Brain microvascular endothelial cell (primary cell): ENCODE measurements around the gene UBLCP1.
A peak's percentile ranks its signal among the peaks of the same experiment; 100 is the strongest.
"Not testable (repeated sequence)": the region's sequence is repeated elsewhere in the genome, so short reads cannot be mapped to it uniquely, and the experiment has no call there.

ENCODE experiments used
- DNase-seq: peaks from one replicate; pipeline ENCODE4 v3.0.0-alpha.2; 2020
- H3K27ac ChIP-seq: fragments of 250-450 bp; sonication (Bioruptor Pico); 2 replicates; pipeline ENCODE4 v1.5.1; 2020; ENCODE audit warnings: mild to moderate bottlenecking, moderate library complexity
- H3K27me3 ChIP-seq: fragments of 250-450 bp; sonication (Bioruptor Pico); replicated peaks from 2 replicates; pipeline ENCODE4 v1.5.1; 2020; ENCODE audit warnings: mild to moderate bottlenecking
- H3K36me3 ChIP-seq: fragments of 250-450 bp; sonication (Bioruptor Pico); replicated peaks from 2 replicates; pipeline ENCODE4 v1.5.1; 2020; ENCODE audit warnings: mild to moderate bottlenecking
- H3K4me3 ChIP-seq: 2 replicates; pipeline ENCODE4 v1.5.1; 2011; ENCODE audit warnings: low read depth, mild to moderate bottlenecking, control low read depth, low read length, moderate library complexity
- in situ Hi-C: cut with HindIII; loops from 2 replicates; pipeline ENCODE4 v1.10.0; 2017; ENCODE audit warnings: low sequenced_read_pairs, low pct_ligation_motif_present
- TF ChIP-seq, protein P1 (sequence below): IDR thresholded peaks from 2 replicates; pipeline ENCODE4 v1.5.1; 2011; ENCODE audit warnings: low read depth, mild to moderate bottlenecking, moderate library complexity, low read length, control low read depth, inconsistent platforms; ENCODE audit errors: missing control alignments

Gene UBLCP1

DNA sequence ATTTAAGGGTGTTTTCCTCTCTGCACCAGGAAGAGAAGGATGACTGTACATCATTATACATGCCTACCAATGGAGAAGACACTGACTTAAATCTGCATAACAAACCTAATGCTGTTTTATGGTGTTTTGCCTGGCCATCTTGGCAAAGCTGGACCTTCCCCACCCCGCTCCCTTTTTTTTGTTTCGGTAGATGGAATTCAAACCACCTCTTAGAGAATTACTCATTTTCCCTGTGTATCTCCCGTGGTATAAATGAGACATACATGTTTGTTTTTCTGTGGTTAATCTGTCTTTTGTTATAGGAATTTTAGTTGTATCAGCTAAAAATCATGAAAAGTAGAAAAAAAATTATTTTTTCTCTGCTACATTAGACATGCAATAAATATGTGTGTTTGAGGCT is 38.4 kb downstream of the UBLCP1 start:
- no peaks in the 10 kb centered on the region for H3K36me3 ChIP-seq
- H3K27me3 ChIP-seq, result no peaks in the 10 kb centered on the region
- in situ Hi-C loops, result no loop called here
- no peak for DNase-seq
- no peak overlapping the region for H3K27ac ChIP-seq
- no peak overlapping the region for H3K4me3 ChIP-seq
- TF ChIP-seq, protein P1, sequence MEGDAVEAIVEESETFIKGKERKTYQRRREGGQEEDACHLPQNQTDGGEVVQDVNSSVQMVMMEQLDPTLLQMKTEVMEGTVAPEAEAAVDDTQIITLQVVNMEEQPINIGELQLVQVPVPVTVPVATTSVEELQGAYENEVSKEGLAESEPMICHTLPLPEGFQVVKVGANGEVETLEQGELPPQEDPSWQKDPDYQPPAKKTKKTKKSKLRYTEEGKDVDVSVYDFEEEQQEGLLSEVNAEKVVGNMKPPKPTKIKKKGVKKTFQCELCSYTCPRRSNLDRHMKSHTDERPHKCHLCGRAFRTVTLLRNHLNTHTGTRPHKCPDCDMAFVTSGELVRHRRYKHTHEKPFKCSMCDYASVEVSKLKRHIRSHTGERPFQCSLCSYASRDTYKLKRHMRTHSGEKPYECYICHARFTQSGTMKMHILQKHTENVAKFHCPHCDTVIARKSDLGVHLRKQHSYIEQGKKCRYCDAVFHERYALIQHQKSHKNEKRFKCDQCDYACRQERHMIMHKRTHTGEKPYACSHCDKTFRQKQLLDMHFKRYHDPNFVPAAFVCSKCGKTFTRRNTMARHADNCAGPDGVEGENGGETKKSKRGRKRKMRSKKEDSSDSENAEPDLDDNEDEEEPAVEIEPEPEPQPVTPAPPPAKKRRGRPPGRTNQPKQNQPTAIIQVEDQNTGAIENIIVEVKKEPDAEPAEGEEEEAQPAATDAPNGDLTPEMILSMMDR, result no peak

DNA sequence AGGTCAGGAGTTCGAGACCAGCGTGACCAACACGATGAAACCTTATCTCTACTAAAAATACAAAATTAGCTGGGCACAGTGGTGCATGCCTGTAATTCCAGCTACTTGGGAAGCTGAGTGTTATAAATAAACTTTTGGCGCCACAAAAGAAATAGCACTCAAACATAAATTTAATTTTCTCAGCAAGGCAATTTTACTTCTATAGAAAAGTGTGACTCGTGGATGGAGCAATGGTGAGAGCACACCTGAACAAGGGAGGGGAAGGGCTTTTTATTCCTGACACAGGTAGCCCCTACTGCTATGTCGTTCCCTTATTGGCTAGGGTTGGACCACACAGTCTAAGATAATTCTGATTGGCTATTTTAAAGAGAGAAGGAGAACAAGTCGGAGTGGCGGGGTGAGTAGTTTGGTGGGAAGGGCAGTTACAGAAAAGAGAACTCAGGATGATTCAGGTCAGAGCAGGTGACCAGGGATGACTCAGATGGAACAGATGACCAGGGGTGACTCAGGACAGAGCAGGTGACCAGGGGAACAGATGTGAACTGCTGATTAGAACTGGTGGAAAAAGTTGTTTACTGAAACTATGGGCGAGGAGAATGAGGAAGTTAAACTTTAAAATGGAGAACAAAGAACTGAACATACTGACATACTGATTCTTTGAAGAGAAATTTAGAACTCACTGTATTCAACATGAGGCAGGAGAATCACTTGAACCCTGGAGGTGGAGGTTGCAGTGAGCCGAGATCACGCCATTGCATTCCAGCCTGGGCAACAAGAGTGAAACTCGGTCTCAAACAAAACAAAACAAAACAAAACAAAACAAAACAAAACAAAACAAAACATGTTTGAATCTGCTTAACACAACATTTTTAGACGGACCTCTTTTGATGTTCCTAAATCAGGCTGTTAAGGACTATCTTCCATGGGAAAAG is 39.1 kb downstream of the UBLCP1 start:
- DNase-seq, result not testable (repeated sequence)

DNA sequence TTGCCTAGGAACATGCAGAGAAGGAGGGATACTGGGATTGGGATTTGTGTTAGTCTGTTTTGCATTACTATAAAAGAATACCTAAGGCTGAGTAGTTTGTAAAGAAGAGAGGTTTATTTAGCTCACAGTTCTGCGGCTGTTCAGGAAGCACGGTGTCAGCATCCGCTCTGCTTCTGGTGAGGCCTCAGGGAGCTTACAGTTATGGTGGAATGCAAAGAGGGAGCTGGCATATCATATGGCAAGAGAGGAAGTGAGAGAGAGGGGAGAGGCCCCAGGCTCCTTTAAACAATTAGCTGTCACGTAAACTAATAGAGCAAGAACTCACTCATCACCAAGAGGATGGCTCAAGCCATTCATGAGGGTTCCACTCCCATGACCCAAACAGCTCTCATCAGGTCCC is 40.2 kb downstream of the UBLCP1 start:
- Histone ChIP-seq H3K27me3 (no peaks in the 10 kb centered on the region), H3K27ac (no peak overlapping the region), H3K4me3 (no peak overlapping the region), H3K36me3 (no peaks in the 10 kb centered on the region)
- in situ Hi-C loops, result no loop called here
- DNase-seq, result no peak
- TF ChIP-seq, protein P1, result no peak

More for the DNA sequence above, 39.1 kb downstream of the UBLCP1 start:
- H3K27ac ChIP-seq, H3K36me3 ChIP-seq, H3K27me3 ChIP-seq, H3K4me3 ChIP-seq, in situ Hi-C loops: not testable (repeated sequence)

DNA sequence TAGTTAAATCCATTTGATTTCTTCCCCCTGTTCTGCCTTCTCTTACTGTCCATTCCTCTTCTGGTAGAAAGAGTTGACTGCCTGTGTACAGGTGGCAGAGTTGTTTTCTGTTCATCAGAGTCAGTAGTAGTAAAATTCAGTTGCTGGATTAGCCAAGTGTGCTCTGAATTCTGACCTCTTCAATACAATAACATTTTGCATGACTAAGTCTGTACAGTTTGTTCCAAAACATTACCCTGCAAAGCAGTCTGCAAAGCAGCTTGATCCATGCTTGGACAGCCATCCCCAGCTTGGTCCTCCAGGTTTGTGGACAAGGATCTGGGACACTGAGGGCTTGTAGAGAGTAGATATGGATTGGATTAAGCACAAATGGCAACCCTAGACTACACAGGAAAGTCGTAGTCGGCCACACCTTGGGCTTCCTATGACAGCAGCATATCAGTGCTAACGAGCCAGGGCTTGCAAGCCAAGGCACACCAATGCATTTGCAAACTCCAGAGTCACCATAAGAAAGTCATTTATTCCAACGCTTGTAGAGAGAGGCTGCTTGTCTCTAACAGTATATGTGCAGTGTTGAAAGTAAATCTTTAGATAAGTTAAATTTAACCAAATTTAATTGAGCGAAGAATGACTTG is 42.0 kb downstream of the UBLCP1 start:
- TF ChIP-seq, protein P1, result no peak
- no peak for DNase-seq
- Histone ChIP-seq H3K27me3 (no peaks in the 10 kb centered on the region), H3K36me3 (no peaks in the 10 kb centered on the region), H3K4me3 (no peak overlapping the region), H3K27ac (no peak overlapping the region)
- in situ Hi-C loops, result no loop called here

DNA sequence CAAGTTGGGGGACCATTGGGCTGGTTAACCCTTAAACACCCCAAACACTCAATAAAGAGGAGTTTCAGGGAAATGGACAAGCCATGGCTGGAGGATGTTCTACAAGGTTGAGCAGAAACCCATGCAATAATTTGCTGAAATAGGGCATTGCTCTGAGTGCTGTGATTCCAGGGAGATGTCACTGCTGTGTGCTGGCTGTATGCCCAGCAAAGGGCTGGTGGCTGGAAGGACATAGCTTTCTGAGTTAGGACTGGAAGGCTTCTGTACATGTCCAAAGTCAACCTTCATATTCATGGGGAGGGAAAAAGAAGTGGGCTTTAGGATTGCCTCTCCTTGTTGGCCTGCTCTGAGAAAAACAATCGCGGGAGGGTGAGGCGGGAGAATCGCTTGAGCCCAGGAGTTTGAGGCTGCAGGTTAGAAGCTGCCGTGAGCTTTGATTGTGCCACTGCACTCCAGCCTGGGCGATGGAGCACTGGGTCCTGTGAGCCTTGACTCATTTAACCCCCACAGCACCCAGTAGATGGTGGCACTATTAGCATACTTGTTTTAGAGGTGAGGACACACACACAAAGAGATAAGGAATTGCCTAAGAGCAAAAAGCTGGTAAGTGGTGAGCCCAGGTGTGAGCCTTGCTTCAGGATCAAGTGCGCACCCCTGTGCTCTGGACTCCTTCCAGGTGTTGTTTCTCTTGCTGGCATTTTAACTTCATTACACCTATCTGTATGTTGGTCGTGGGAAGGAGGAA is 46.8 kb downstream of the UBLCP1 start:
- TF ChIP-seq, protein P1, result no peak
- no peak for DNase-seq
- Histone ChIP-seq H3K27ac (no peak overlapping the region), H3K27me3 (no peaks in the 10 kb centered on the region), H3K36me3 (no peaks in the 10 kb centered on the region), H3K4me3 (no peak overlapping the region)
- in situ Hi-C loops, result no loop called here

DNA sequence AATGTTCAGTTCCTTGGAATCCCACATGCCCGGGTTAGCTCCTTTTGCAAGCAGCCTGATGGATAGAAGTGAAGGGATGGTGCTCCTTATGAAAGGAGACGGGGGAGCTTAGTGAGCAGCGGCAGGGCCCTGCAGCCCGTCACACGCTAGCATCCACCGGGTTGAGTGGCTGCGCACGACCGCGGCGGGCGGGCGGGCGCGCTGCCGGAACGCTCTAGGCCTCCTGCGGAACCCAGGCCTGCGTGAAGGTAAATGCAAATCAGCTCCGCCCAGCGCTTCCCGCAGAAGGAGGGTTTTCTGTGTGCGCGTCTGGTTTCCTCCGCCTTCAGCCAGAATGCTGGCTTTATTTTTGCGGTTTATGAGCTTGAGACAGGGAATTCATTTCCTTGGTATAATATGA is 47.4 kb downstream of the UBLCP1 start:
- DNase-seq, result peak; percentile 13
- peak overlapping the region; percentile 34 for H3K4me3 ChIP-seq
- TF ChIP-seq, protein P1, result no peak

More for the DNA sequence above, 47.4 kb downstream of the UBLCP1 start:
- Histone ChIP-seq H3K27ac (no peak overlapping the region), H3K27me3 (no peaks in the 10 kb centered on the region), H3K36me3 (no peaks in the 10 kb centered on the region)
- in situ Hi-C loops, result no loop called here
